ENCODE results near the gene SSH2. TPM values are rescaled to one million over a fixed set of nuclear protein-coding genes. Genes with fewer than 3 reads are reported as not detected.

Gene SSH2
- total and polyA plus RNA-seq, 2 donors from 2014 or later = 19.7 to 62.5 TPM

GRCh38 chr17:29612404-29613280, 317.4 kb downstream of the SSH2 start:
- peaks cover 15% of the 10 kb centered on the region for H3K27me3 ChIP-seq (ENCODE audit: control insufficient read depth, insufficient read depth, low read length)
- TF ChIP-seq CTCF (IDR thresholded peaks at IDR 0.05; ENCODE audit: borderline replicate concordance, extremely low read depth, insufficient read depth) = no peak
- DNase-seq = peak in 4 of 5 donors; percentile 29 to 83 (median 53)
- no peaks in the 10 kb centered on the region for H3K36me3 ChIP-seq (ENCODE audit: control insufficient read depth in 2 of 3, insufficient read depth in 3 of 3, low read length in 3 of 3)
- H3K9ac ChIP-seq (ENCODE audit: low read length in 3 of 3) = no peak overlapping the region
- H3K27ac ChIP-seq (ENCODE audit: low read depth in 2 of 2, low read length in 2 of 2) = no peak overlapping the region
- intact Hi-C loops (cut with DNase I) = no loop called here
- peaks cover 0 to 27% (median 17%) of the 10 kb centered on the region in 3 donors for H3K4me1 ChIP-seq (ENCODE audit: control insufficient read depth in 2 of 3, insufficient read depth in 2 of 3, low read depth in 1 of 3, low read length in 3 of 3)
- H3K4me3 ChIP-seq (ENCODE audit: low read length in 3 of 3) = no peak overlapping the region
- no peak for FAIRE-seq
- no peaks in the 10 kb centered on the region for H3K9me3 ChIP-seq (ENCODE audit: control insufficient read depth in 2 of 3, insufficient read depth in 1 of 3, low read length in 3 of 3)

GRCh38 chr17:29612094-29612403, 318.0 kb downstream of the SSH2 start:
- TF ChIP-seq CTCF (IDR thresholded peaks at IDR 0.05; ENCODE audit: borderline replicate concordance, extremely low read depth, insufficient read depth) = no peak
- FAIRE-seq (no peak), DNase-seq (peak in 1 of 5 donors; percentile 60)

GRCh38 chr17:29611351-29612093, 318.5 kb downstream of the SSH2 start:
- Histone ChIP-seq H3K9me3 (ENCODE audit: control insufficient read depth in 2 of 3, insufficient read depth in 1 of 3, low read length in 3 of 3) (no peaks in the 10 kb centered on the region), H3K9ac (ENCODE audit: low read length in 3 of 3) (no peak overlapping the region), H3K27ac (ENCODE audit: low read depth in 2 of 2, low read length in 2 of 2) (no peak overlapping the region), H3K4me3 (ENCODE audit: low read length in 3 of 3) (no peak overlapping the region), H3K36me3 (ENCODE audit: control insufficient read depth in 2 of 3, insufficient read depth in 3 of 3, low read length in 3 of 3) (no peaks in the 10 kb centered on the region), H3K27me3 (ENCODE audit: control insufficient read depth, insufficient read depth, low read length) (peaks cover 5% of the 10 kb centered on the region), H3K4me1 (ENCODE audit: control insufficient read depth in 2 of 3, insufficient read depth in 2 of 3, low read depth in 1 of 3, low read length in 3 of 3) (peaks cover 0 to 16% (median 10%) of the 10 kb centered on the region in 3 donors)
- TF ChIP-seq CTCF (IDR thresholded peaks at IDR 0.05; ENCODE audit: borderline replicate concordance, extremely low read depth, insufficient read depth) = no peak
- DNase-seq (no peak), FAIRE-seq (no peak)
- intact Hi-C loops (cut with DNase I) = no loop called here

More at GRCh38 chr17:29612094-29612403, 318.0 kb downstream of the SSH2 start:
- Histone ChIP-seq H3K4me3 (ENCODE audit: low read length in 3 of 3) (no peak overlapping the region), H3K27ac (ENCODE audit: low read depth in 2 of 2, low read length in 2 of 2) (no peak overlapping the region), H3K9me3 (ENCODE audit: control insufficient read depth in 2 of 3, insufficient read depth in 1 of 3, low read length in 3 of 3) (no peaks in the 10 kb centered on the region), H3K4me1 (ENCODE audit: control insufficient read depth in 2 of 3, insufficient read depth in 2 of 3, low read depth in 1 of 3, low read length in 3 of 3) (peaks cover 0 to 21% (median 12%) of the 10 kb centered on the region in 3 donors), H3K27me3 (ENCODE audit: control insufficient read depth, insufficient read depth, low read length) (peaks cover 9% of the 10 kb centered on the region), H3K9ac (ENCODE audit: low read length in 3 of 3) (no peak overlapping the region), H3K36me3 (ENCODE audit: control insufficient read depth in 2 of 3, insufficient read depth in 3 of 3, low read length in 3 of 3) (no peaks in the 10 kb centered on the region)
- intact Hi-C loops (cut with DNase I) = no loop called here

Data from kidney (tissue), 14 donors.